WTC11 (cell line): ENCODE measurements around the gene FAM193A. TPM values are rescaled to one million over a fixed set of nuclear protein-coding genes. Genes with fewer than 3 reads are reported as not detected.

Source experiments
- ATAC-seq: fragments of 200-7000 bp; cut with Tn5 transposase; 2 replicates; pipeline ENCODE4 v1.10.0; 2021; ENCODE audit warnings: mild to moderate bottlenecking, moderate library complexity
- CTCF ChIA-PET: fragments of 300-600 bp; sonication (Branson Sonifier 250); formaldehyde crosslinking; loops from one replicate; lab custom pipeline; 2021; ENCODE audit warnings: antibody characterized with exemption; lab: Charles Lee
- POLR2A ChIA-PET: fragments of 350-600 bp; sonication (Branson Sonifier 250); formaldehyde crosslinking; loops from one replicate; lab custom pipeline; 2021; ENCODE audit warnings: antibody characterized with exemption; lab: Charles Lee
- DNase-seq: peaks from one replicate; pipeline ENCODE4 v3.0.0; 2021; ENCODE audit warnings: low spot score
- H3K27ac Mint-ChIP-seq: 2 replicates; pipeline ENCODE4 v1.8.0; 2021; ENCODE audit warnings: mixed read lengths
- H3K27me3 Mint-ChIP-seq: 2 replicates; pipeline ENCODE4 v1.8.0; 2021; ENCODE audit warnings: low read depth, mild to moderate bottlenecking, moderate library complexity, mixed read lengths
- H3K36me3 Mint-ChIP-seq: 2 replicates; pipeline ENCODE4 v1.8.0; 2021; ENCODE audit warnings: mixed read lengths
- H3K4me1 Mint-ChIP-seq: 2 replicates; pipeline ENCODE4 v1.8.0; 2022; ENCODE audit warnings: mixed read lengths
- H3K4me3 Mint-ChIP-seq: 2 replicates; pipeline ENCODE4 v1.8.0; 2021; ENCODE audit warnings: mild to moderate bottlenecking, moderate library complexity, mixed read lengths
- H3K9me3 Mint-ChIP-seq: 2 replicates; pipeline ENCODE4 v1.8.0; 2021; ENCODE audit warnings: mixed read lengths
- AR ChIP-seq: fragments of 250-450 bp; sonication (Bioruptor Pico); IDR thresholded peaks from 2 replicates; pipeline ENCODE4 v1.9.0; 2021; ENCODE audit warnings: mild to moderate bottlenecking
- CBFB ChIP-seq: sonication (generic); formaldehyde crosslinking; IDR thresholded peaks from 2 replicates; pipeline ENCODE4 v1.8.1; 2022; ENCODE audit warnings: mild to moderate bottlenecking, low read depth, missing genetic modification reagents
- CREB1 ChIP-seq: sonication (generic); formaldehyde crosslinking; IDR thresholded peaks from 2 replicates; pipeline ENCODE4 v1.8.0; 2023; ENCODE audit warnings: mild to moderate bottlenecking, missing genetic modification reagents
- E2F4 ChIP-seq: sonication (generic); formaldehyde crosslinking; IDR thresholded peaks from 2 replicates; pipeline ENCODE4 v1.8.1; 2022; ENCODE audit warnings: low read depth, mild to moderate bottlenecking, moderate library complexity, missing genetic modification reagents, borderline replicate concordance
- FOXJ3 ChIP-seq: sonication (generic); formaldehyde crosslinking; IDR thresholded peaks from 2 replicates; pipeline ENCODE4 v1.9.0; 2021; ENCODE audit warnings: missing genetic modification reagents, mild to moderate bottlenecking, borderline replicate concordance
- FOXK1 ChIP-seq: sonication (generic); formaldehyde crosslinking; IDR thresholded peaks from 2 replicates; pipeline ENCODE4 v1.8.0; 2022; ENCODE audit warnings: mild to moderate bottlenecking, moderate library complexity, missing genetic modification reagents
- GTF2I ChIP-seq: fragments of 250-450 bp; sonication (Bioruptor Pico); conservative IDR thresholded peaks from 2 replicates; pipeline ENCODE4 v1.4.0; 2021; ENCODE audit warnings: mild to moderate bottlenecking
- IRF2 ChIP-seq: sonication (generic); formaldehyde crosslinking; IDR thresholded peaks from 2 replicates; pipeline ENCODE4 v1.8.0; 2022; ENCODE audit warnings: low read depth, missing genetic modification reagents, borderline replicate concordance
- NFATC4 ChIP-seq: fragments of 250-450 bp; sonication (Bioruptor Pico); IDR thresholded peaks from 2 replicates; pipeline ENCODE4 v1.9.0; 2021; ENCODE audit warnings: mild to moderate bottlenecking
- NR2C2 ChIP-seq: sonication (generic); formaldehyde crosslinking; IDR thresholded peaks from 2 replicates; pipeline ENCODE4 v1.8.0; 2022; ENCODE audit warnings: mild to moderate bottlenecking, missing genetic modification reagents
- OVOL2 ChIP-seq: fragments of 250-450 bp; sonication (Bioruptor Pico); IDR thresholded peaks from 2 replicates; pipeline ENCODE4 v1.9.0; 2021; ENCODE audit warnings: mild to moderate bottlenecking, borderline replicate concordance
- SMAD4 ChIP-seq: sonication (generic); formaldehyde crosslinking; IDR thresholded peaks from 2 replicates; pipeline ENCODE4 v1.8.0; 2022; ENCODE audit warnings: mild to moderate bottlenecking, missing genetic modification reagents
- SP1 ChIP-seq: sonication (generic); formaldehyde crosslinking; conservative IDR thresholded peaks from 2 replicates; pipeline ENCODE4 v1.8.1; 2022; ENCODE audit warnings: missing genetic modification reagents
- TCF7 ChIP-seq: sonication (generic); formaldehyde crosslinking; IDR thresholded peaks from 2 replicates; pipeline ENCODE4 v1.8.0; 2022; ENCODE audit warnings: mild to moderate bottlenecking, low read depth, missing genetic modification reagents, moderate library complexity
- ZNF138 ChIP-seq: sonication (generic); formaldehyde crosslinking; conservative IDR thresholded peaks from 2 replicates; pipeline ENCODE4 v1.8.1; 2022; ENCODE audit warnings: mild to moderate bottlenecking, moderate library complexity, missing genetic modification reagents
- ZNF232 ChIP-seq: sonication (generic); formaldehyde crosslinking; IDR thresholded peaks from 2 replicates; pipeline ENCODE4 v1.8.0; 2022; ENCODE audit warnings: mild to moderate bottlenecking, missing genetic modification reagents
- ZNF671 ChIP-seq: fragments of 250-450 bp; sonication (Bioruptor Pico); IDR thresholded peaks from 2 replicates; pipeline ENCODE4 v1.8.0; 2021; ENCODE audit warnings: mild to moderate bottlenecking
- total RNA-seq: library from RNA; stranded (reverse); gene quantifications from 3 replicates; pipeline ENCODE4 v1.2.3, GENCODE V29; 2021
- TF ChIP-seq, protein P1 (sequence below): sonication (generic); formaldehyde crosslinking; IDR thresholded peaks from 2 replicates; pipeline ENCODE4 v1.8.0; 2023; ENCODE audit warnings: mild to moderate bottlenecking, missing genetic modification reagents
- TF ChIP-seq, protein P2 (sequence below): sonication (generic); formaldehyde crosslinking; IDR thresholded peaks from 2 replicates; pipeline ENCODE4 v1.8.1; 2022; ENCODE audit warnings: mild to moderate bottlenecking, moderate library complexity, missing genetic modification reagents
- TF ChIP-seq, protein P3 (sequence below): fragments of 200-600 bp; IDR thresholded peaks from 2 replicates; pipeline ENCODE4 v1.8.0; 2022; ENCODE audit warnings: antibody characterized with exemption
- TF ChIP-seq, protein P4 (sequence below): sonication (generic); formaldehyde crosslinking; IDR thresholded peaks from 2 replicates; pipeline ENCODE4 v1.8.1; 2023; ENCODE audit warnings: mild to moderate bottlenecking, missing genetic modification reagents

The FAM193A gene
- total RNA-seq, 1 experiment from 2014 or later = 28.1 TPM

DNA sequence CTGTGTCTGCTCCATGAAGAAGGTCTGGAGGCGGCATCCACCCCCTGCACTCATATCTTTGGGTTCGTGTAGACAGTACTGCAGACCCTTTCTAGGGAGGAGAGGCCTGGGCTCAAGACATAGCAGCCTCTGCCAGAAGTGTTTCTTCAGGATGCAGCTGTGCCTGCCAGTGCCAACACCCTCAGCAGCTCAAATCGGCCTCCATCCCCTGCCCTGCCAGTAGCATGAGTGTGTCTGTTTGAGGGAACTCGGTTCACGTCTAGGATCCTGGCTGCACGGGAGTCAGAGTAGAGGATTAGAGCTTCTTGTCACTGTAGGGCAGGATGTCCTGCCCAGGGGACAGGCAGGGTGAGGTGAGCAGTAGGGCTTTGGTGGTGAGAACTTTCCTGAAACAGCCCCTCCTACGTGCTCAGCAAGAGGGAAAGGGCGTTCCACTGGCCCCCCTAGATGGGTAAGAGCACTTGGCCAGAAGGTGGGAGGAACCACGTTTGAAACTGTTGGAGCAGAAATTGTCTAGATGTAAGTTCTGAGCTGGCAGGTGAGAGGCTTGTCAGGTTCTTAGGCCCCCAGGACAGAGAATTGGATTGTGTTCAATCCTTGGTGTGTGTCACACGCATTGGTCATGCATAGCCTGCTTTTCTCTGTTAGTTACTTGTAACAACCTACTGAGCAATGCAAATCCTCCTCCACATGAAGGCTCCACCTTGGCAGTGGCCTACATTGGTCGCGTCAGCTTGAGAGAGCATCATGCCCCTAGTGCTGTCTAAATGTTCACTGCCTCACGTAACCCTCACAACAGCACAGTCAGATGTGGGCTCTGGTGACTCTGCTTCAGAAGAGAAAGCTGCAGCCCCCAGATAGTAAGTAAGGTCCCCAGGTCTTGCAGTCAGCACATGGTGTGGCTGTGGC is 25.8 kb upstream of the FAM193A start (continued):
- TF ChIP-seq, protein P1, sequence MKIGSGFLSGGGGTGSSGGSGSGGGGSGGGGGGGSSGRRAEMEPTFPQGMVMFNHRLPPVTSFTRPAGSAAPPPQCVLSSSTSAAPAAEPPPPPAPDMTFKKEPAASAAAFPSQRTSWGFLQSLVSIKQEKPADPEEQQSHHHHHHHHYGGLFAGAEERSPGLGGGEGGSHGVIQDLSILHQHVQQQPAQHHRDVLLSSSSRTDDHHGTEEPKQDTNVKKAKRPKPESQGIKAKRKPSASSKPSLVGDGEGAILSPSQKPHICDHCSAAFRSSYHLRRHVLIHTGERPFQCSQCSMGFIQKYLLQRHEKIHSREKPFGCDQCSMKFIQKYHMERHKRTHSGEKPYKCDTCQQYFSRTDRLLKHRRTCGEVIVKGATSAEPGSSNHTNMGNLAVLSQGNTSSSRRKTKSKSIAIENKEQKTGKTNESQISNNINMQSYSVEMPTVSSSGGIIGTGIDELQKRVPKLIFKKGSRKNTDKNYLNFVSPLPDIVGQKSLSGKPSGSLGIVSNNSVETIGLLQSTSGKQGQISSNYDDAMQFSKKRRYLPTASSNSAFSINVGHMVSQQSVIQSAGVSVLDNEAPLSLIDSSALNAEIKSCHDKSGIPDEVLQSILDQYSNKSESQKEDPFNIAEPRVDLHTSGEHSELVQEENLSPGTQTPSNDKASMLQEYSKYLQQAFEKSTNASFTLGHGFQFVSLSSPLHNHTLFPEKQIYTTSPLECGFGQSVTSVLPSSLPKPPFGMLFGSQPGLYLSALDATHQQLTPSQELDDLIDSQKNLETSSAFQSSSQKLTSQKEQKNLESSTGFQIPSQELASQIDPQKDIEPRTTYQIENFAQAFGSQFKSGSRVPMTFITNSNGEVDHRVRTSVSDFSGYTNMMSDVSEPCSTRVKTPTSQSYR (CRISPR knock-in tag) = no peak
- TF ChIP-seq CREB1 (CRISPR knock-in tag) (no peak), NR2C2 (CRISPR knock-in tag) (no peak), TCF7 (CRISPR knock-in tag) (no peak), ZNF138 (CRISPR knock-in tag) (no peak), OVOL2 (CRISPR knock-in tag) (no peak), ZNF232 (CRISPR knock-in tag) (no peak)
- TF ChIP-seq, protein P2, sequence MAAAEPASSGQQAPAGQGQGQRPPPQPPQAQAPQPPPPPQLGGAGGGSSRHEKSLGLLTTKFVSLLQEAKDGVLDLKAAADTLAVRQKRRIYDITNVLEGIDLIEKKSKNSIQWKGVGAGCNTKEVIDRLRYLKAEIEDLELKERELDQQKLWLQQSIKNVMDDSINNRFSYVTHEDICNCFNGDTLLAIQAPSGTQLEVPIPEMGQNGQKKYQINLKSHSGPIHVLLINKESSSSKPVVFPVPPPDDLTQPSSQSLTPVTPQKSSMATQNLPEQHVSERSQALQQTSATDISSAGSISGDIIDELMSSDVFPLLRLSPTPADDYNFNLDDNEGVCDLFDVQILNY = no peak

DNA sequence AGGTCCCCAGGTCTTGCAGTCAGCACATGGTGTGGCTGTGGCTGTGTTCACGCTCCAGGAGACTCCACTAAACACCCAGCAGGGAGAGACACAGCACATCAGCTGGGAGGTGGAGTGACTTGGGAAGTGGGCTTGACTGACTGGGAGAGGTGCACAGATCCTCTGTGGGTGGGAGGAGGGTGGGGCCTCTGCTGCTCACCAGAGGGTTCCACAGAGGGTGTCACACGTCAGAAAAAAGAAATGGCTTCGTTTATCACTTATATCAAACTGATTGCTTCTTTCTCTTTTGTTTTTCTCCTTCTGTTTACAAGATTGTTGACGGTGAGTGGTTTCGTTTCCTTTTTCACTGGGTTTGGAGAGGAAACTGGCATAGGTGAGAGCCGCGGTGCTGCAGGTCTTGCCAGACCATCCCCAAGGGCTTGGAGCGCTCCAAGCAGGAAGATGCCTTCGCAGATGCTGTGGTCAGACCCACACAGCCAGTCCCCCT is 24.8 kb upstream of the FAM193A start:
- Mint-ChIP-seq H3K4me3 (no peak overlapping the region), H3K36me3 (peaks cover 77% of the 10 kb centered on the region), H3K27ac (no peak overlapping the region), H3K4me1 (no peaks in the 10 kb centered on the region), H3K9me3 (no peaks in the 10 kb centered on the region), H3K27me3 (no peaks in the 10 kb centered on the region; the same call in 1 of the 2 replicates)
- ChIA-PET CTCF (interaction anchor here (0.8 kb wide), 1 partner anchor 43 kb away, joined by 3 read pairs; the partner anchor contains the start of gene RNF4), POLR2A (no interaction called here)
- ATAC-seq (no peak; the same call in 1 of the 2 replicates), DNase-seq (no peak)
- TF ChIP-seq, protein P3, sequence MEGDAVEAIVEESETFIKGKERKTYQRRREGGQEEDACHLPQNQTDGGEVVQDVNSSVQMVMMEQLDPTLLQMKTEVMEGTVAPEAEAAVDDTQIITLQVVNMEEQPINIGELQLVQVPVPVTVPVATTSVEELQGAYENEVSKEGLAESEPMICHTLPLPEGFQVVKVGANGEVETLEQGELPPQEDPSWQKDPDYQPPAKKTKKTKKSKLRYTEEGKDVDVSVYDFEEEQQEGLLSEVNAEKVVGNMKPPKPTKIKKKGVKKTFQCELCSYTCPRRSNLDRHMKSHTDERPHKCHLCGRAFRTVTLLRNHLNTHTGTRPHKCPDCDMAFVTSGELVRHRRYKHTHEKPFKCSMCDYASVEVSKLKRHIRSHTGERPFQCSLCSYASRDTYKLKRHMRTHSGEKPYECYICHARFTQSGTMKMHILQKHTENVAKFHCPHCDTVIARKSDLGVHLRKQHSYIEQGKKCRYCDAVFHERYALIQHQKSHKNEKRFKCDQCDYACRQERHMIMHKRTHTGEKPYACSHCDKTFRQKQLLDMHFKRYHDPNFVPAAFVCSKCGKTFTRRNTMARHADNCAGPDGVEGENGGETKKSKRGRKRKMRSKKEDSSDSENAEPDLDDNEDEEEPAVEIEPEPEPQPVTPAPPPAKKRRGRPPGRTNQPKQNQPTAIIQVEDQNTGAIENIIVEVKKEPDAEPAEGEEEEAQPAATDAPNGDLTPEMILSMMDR = no peak
- TF ChIP-seq, protein P4, sequence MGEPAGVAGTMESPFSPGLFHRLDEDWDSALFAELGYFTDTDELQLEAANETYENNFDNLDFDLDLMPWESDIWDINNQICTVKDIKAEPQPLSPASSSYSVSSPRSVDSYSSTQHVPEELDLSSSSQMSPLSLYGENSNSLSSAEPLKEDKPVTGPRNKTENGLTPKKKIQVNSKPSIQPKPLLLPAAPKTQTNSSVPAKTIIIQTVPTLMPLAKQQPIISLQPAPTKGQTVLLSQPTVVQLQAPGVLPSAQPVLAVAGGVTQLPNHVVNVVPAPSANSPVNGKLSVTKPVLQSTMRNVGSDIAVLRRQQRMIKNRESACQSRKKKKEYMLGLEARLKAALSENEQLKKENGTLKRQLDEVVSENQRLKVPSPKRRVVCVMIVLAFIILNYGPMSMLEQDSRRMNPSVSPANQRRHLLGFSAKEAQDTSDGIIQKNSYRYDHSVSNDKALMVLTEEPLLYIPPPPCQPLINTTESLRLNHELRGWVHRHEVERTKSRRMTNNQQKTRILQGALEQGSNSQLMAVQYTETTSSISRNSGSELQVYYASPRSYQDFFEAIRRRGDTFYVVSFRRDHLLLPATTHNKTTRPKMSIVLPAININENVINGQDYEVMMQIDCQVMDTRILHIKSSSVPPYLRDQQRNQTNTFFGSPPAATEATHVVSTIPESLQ = no peak
- TF ChIP-seq SMAD4 (CRISPR knock-in tag) = no peak
- no peak for TF ChIP-seq FOXJ3
- TF ChIP-seq CBFB (CRISPR knock-in tag) = no peak
- TF ChIP-seq SP1 (CRISPR knock-in tag) = no peak
- TF ChIP-seq NR2C2 (CRISPR knock-in tag) = no peak
- no peak for TF ChIP-seq NFATC4 (CRISPR knock-in tag)
- TF ChIP-seq, protein P1 (CRISPR knock-in tag) = no peak
- TF ChIP-seq GTF2I (CRISPR knock-in tag) = no peak
- no peak for TF ChIP-seq IRF2 (CRISPR knock-in tag)
- TF ChIP-seq ZNF671 (CRISPR knock-in tag) = no peak
- TF ChIP-seq AR = no peak
- TF ChIP-seq FOXK1 (CRISPR knock-in tag) = no peak
- no peak for TF ChIP-seq E2F4 (CRISPR knock-in tag)
